GM19467 (cell line): ENCODE results near the gene KRT73.

Experiments
- ATAC-seq: cut with Tn5 transposase; IDR thresholded peaks from one replicate; pipeline ENCODE4 v1.9.1; 2021; ENCODE audit warnings: mild to moderate bottlenecking, moderate library complexity; ENCODE audit not compliant: unreplicated experiment

KRT73 gene

DNA sequence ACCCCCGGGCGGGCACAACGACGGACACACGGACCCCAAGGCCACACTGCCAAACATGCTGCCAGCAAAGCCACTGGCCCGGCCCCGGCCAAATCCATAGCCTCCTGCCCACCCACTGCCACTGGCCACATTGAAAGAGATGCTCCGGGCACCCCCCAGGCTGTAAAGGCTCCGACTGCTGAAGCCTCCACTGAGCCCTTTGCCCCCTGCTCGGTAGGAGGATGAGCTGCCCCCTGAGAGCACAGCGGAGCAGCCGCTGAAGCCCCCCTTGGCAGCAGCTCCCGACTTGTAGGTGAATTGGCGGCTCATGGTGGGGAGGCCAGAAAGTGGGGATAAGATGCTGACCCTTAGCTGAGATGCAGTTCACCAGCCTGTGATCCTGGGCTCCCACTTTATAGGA lies at the start of gene KRT73:
KRT73 (minus strand) TSS at position 344 of the 400 bp plus-strand sequence; CDS start at position 309, 35 bp downstream.
- no peak for ATAC-seq

- no peak for ATAC-seq
Measured at GRCh38 chr12:52667931-52668330, 49.6 kb upstream of the KRT73 start.

- no peak for ATAC-seq
Measured at GRCh38 chr12:52667509-52667908, 49.1 kb upstream of the KRT73 start.

- ATAC-seq = no peak
Measured at GRCh38 chr12:52666471-52666870, 48.1 kb upstream of the KRT73 start.

DNA sequence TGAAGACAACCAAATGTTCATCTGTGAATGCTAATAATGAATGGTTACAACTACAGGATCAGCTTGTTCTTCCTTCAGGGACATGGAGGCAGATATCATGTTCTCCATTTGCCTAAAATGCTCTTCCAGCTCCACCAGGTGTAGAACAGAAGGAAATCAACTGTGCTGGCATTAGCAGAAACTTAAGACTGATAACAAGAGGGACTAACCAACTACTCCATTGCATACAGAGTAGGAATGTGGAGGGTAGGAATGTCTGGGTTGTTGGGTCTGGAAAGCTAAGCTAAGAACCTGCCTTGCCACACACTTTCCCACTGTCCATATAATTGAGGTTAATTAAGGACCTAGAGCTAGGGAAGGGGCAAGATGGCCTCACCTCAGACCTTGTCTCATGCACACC lies 45.1 kb upstream of the KRT73 start:
- no peak for ATAC-seq

- no peak for ATAC-seq
Measured at GRCh38 chr12:52662918-52663229, 44.5 kb upstream of the KRT73 start.

DNA sequence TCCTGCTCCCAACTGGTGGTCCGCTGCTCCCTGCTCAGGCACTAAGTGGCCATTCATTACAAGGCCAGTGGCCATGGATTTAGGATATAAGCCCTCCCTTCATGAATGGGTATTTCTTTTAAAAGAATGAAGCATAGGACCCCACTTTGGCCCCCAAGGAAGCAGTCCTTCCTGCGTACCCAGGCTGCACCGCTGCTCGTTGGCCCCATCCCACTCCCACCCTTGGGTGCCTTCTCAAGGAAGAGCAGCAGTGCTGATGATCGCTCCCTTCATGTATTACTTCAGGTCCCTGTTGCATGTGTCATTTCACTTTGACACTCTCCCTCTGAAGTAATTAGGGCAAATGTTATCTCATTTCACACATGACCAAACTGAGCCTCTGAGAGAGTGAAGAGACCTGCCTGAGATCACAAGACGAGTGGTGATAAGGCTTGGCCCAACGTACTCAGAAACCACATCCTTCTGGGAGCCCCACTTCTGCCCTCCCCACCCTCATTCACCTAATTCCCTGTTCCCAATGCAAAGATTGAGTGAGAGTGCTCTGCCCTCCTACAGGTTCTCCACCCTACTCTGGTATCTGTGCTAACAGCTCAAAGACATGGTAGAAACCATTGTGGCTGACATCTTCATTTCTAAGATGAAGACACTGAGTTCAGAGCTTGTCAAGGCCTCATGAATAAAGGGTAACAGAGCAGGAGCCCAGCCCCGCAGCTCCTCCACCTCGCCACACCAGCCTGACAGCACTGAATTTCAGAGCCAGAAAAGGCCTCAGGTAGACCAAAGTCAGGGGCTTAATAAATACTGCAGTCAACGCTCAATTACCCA lies 43.9 kb upstream of the KRT73 start:
- no peak for ATAC-seq

DNA sequence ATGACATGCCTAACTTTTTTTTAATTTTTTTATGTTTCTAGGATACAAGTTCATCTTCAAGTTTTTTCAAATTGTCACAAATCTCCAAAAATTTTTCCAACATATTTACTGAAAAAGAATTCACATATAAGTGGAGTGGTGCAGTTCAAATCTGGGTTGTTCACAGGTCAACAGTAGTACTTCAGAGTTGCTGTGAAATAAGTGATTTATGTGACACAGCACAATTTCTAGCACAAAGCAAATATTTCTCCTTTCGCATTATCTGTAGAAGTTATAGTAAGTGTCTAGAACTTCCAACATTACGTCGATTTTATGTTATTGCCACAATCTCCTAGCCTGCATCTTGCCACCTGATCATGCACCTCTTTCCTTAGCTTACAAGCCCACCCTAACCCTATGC lies 43.3 kb upstream of the KRT73 start:
- no peak for ATAC-seq

GRCh38 chr12:52660934-52661499 lies 42.7 kb upstream of the KRT73 start:
- no peak for ATAC-seq

DNA sequence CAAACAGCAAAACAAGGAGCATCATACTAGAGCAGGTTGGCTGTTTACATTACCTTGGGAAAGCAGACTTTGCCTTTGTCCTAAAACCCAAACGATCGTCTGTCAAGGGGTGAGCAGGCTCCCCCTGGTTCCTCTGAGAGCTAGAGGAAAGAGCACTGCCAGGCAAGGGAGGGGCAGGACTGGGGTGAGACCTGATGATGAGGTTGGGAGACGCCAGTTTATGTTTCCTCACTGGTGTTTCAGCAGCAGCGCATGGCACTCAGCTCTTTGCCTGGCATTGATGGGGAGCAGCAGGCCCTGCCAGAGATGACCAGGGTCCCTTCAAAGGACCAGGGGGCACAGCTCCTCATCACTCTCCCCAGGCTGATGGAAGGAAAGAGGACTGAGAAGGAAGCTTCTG lies 41.6 kb upstream of the KRT73 start:
- no peak for ATAC-seq

- no peak for ATAC-seq
Measured at GRCh38 chr12:52659395-52659794, 41.0 kb upstream of the KRT73 start.

GRCh38 chr12:52658196-52658595 lies 39.8 kb upstream of the KRT73 start:
- ATAC-seq = no peak

DNA sequence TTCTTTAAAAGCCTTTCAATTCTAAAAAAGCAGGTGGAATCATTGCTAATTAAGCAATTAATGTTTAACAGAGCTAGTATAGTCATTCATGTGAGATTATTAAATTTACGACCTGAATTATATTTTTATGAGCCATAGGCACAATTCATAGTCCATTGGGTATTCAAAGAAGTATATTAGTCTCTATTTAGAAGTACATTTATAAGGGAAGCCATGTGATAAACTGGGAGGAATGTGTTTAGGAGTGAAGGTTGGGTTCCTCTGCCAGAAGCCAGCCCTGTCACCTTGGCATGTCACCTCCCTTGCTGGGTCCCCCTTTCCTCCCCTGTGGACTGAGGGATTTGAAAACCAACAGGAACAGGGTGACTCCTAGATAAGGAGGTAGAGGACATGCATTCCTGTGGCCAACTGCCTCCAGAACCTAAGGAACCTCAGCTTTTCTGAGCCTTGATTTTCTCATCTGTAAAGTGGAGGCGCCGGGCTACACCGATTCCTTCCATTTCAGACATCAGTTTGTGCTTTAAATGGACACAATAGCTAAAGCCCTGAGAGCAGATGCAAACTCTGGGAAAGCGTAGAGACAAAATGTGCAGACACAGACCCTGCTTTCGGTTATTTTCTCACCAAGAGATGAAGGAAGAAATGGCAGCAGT lies 39.0 kb upstream of the KRT73 start:
- no peak for ATAC-seq

DNA sequence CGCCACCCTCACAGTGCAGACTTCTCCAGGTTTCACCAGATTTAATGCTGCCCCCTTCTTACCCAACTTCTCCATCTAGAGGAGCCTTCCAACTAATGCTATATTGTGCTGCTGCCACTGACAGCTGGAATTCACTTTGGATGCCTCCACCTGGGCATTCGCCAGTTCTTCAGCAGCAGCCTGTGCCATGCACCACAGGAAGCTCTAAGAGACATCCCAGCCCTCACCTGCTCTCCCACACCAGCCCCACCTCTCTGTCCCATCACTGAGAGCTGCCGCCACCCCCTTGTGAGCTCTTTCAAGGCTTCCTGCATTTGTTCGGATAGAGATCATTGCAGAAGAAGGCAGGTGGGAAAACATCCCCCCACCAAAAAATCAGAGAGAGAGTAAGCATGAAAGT lies 38.3 kb upstream of the KRT73 start:
- no peak for ATAC-seq

GRCh38 chr12:52655720-52656124 lies 37.4 kb upstream of the KRT73 start:
- no peak for ATAC-seq

DNA sequence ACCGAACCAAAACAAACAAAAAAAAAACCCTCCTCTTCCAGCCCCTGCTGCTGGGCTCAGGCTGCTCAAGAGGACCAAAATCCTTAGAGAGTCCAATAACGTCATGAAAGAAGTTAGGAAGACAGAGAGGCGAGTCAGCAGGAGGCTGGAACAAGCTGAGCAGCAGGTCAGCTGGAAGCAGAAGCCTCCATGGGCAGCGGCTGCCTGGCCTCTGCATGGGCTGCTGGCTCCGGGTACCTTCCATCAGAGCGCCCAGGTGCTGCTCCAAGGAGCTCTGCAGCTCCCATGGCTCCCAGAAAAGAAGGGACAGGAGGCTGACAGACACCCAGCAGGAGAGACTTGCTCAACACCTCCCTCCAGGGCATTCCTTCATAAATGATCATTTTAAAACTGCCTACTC lies 36.9 kb upstream of the KRT73 start:
- no peak for ATAC-seq

- ATAC-seq = no peak
Measured at GRCh38 chr12:52651726-52652261, 33.4 kb upstream of the KRT73 start, which contains the start of gene KRT2. TSS of gene KRT2 (minus strand) at chr12:52652211. CDS start at chr12:52652142, 69 bp downstream.

- ATAC-seq = no peak
Measured at GRCh38 chr12:52650520-52651081, 32.2 kb upstream of the KRT73 start.

DNA sequence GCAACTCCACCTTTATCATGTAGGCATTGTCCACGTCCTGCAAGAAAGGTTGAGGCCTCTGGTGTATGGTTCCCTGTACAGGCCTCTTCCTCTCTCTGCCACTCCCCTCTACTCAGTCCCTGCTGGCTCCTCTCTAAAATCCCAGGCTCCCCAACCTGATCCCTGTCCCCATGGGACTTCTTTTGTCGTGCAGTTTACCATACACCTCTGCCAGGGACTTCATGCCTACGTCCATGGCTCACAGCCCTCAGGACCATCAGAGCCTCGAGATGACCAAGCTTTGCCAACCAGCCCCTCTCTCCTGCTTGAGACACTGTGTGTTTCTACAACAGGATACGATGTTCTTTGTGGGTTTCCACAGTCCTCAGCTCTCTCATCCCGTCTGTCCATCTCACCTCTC lies 30.7 kb upstream of the KRT73 start:
- ATAC-seq = no peak

GRCh38 chr12:52648012-52648550 lies 29.7 kb upstream of the KRT73 start:
- no peak for ATAC-seq

DNA sequence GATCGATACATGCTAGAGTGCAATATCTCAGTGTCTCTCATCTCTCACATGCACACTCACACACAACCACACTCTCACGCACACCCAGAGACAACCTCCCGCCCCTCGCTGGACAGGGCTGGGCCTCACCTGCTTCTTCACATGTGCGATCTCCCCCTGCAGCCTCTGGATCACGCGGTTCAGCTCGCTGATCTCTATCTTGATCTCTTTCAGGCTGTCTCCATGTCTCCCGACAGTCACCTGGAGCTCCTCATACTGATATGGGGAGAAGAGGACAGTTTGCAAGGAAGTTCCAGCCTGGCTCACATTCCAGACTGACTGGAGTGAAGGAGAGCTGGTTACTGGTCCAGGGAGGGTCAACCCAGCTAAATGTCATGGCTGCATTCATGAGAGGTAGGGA lies 29.2 kb upstream of the KRT73 start:
- ATAC-seq = no peak
